HG03060 (cell line): ENCODE results near the gene GTF2E1.
A peak's percentile ranks its signal among the peaks of the same experiment; 100 is the strongest.
"Not testable (repeated sequence)": the region's sequence is repeated elsewhere in the genome, so short reads cannot be mapped to it uniquely, and the experiment has no call there.

Source experiments
- ATAC-seq: cut with Tn5 transposase; IDR thresholded peaks from one replicate; pipeline ENCODE4 v1.9.1; 2021; ENCODE audit warnings: low read depth, moderate number of reproducible peaks; ENCODE audit not compliant: unreplicated experiment

Gene GTF2E1

DNA sequence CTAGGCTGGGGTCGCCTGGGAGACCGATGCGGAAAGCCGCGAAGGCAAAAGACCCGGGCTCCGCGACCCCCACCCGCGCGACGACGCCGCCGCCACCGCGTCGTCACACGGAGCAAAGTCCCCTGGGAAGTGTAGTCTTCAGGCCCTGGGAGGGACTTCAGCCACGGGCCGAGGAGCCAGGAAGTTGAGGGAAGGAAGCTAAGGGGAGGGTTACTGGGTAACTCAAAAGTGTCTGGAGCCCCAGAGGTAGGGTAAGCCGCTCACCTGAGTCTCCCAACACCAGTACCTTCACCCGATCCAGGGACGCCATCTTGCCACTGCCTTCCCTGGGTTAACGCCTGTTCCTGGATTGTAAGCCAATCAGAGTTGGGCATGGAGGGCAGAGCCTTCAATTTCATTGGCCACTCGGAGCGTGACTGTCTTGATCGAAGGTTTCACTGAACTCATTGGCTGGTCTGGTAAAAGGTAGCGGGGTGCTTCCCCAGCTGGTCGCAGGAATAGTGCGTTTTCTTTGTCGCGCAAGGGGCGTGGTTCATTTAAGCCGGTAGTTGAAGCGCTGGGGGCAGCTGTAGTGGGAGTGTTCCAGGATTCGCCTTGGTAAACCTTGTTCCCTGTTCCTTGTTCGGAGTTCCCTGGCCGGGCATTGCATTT lies at the start of gene GTF2E1, which contains the start of gene RABL3:
Gene GTF2E1, plus strand, starts transcription at position 547 of the 651 bp plus-strand sequence. CDS start 7,809 bp downstream, outside the sequence.
Gene RABL3, minus strand, starts transcription at position 319 of the 651 bp plus-strand sequence. Its CDS starts 9 bp downstream, at position 310.
- ATAC-seq = peak; percentile 99

DNA sequence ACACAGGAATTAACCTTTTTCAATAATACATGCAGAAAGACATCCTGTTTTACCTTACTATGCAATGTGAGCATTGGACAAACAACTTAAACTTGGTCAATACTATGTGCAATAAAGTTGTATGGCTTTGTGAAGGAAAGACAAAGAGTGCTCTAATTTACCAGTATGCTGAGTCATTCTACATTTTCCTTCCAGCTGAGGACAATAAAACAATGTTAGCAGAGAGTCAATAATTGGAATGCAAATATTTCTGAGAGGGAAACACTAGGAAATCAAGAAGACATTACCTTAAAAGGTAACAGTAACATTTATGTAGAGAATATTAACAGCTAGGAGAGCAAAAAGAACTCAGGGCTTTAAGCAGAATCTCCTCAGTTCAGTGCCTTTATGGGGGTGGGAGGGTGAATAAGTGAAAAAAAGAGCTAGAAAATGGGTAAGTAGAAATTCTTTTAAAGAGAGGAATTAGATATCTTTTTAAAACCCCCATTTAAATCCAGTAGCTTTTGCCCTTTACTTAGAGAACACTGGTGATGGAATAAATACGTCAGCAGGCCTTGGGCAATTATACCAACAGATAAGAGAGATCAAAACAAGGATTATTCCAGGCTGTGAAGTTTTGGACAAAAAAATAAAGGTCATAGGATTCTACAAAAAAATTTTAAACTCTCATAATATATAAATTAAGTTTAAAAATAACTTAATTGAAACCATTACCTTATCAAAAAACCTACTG lies 48.9 kb upstream of the GTF2E1 start:
- no peak for ATAC-seq

DNA sequence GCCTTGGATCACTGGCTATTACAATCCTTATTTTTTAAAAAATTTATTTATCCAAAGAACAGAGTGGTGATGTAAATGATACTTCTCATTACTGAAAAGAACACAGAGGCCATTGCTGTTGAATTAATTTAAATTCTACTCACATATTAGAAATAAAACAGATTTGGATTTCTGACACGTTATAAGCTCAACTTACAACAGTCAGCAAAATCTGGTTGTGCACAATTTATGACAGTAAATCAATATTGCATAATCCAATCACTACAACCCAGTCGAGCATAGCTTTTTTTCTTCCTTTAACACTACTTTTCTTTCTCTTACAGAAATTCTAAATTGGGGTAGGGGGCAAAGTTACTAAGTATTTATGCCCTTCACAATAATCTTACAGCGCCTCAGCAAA lies 43.2 kb upstream of the GTF2E1 start:
- no peak for ATAC-seq

DNA sequence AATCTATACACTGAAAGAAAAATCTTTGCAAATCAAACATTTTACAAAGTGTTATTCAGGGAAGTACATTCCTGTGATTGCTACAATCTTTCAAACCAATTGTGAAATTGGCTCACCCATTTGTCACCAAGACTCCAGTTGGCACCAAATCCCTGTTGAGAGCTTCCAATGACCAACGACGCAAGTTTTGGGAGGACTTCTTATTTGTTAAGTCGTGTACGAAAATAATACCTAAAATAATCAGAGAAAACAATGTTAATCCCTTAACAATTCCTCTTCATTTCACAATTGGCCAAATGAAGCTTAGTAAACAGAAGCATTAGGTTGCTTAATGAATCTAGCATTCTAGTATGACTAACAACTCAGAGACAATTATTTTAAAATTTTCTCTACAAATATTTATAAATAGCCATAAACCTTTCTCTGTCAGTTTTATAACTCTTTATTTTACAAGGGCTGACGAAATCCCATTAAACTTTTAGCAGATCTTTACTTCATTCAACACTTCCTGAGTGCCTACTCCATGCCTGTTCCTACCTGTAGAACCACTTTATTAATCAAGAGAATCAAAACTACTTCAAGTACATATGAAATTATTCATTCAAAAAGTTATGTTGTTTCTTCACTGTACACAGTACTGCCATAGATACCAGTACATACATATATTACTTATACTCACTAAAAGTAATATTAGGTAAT lies 36.5 kb upstream of the GTF2E1 start:
- no peak for ATAC-seq

DNA sequence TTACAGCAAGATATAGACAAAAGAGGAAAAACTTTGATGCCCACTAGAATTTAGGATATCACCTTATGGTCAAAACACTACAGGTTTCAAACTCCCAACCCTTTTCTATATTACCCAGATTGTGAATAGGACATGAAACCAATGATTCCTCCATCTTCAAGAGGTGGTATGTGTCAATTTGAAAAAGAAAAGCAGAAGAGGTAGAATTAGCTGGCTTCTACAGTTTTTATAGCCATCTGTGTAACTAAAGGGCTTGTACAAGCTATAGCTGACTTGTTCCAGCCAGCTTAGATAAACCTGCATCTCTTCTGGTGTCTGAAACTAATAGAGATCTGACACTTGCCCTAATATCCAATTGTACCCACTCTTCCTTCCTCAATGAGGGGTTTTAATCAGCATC lies 35.6 kb upstream of the GTF2E1 start:
- no peak for ATAC-seq

DNA sequence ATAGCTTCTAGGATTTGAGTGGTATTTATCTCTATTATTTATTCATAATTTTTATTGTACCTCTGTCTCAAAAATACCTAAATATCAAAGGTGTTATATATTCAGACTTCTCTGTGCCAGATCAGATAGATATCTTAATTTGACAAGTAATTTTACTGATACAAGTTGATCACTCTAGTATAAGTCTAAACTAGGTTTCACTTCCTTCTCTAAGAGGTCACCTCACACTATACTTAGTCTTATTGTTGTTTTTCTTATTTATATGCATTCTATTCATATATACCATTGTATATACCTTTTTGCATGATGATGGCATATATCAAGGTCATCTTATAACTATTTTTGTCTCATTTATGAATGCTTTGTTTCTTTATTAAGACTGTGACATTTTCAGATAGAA lies 34.1 kb upstream of the GTF2E1 start:
- peak; percentile 62 for ATAC-seq

DNA sequence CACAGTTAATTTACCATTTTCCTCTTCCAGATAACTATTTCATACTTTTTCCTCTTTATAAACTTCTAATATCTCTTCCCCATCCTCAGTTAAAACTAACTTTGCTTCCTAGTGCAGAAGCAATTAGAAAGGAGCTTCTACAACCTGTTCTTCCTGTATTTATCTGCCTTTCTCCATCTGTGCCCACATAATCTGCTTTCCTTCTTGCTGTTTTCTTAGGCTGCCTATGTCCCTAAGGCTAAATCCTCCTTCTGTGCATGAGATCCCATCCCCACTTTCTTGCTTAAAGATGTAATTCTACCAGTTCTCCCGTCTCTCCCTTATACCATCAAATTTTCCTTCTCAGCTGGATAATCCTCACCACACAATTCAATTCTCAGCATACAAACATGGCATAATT lies 32.2 kb upstream of the GTF2E1 start:
- ATAC-seq = no peak

DNA sequence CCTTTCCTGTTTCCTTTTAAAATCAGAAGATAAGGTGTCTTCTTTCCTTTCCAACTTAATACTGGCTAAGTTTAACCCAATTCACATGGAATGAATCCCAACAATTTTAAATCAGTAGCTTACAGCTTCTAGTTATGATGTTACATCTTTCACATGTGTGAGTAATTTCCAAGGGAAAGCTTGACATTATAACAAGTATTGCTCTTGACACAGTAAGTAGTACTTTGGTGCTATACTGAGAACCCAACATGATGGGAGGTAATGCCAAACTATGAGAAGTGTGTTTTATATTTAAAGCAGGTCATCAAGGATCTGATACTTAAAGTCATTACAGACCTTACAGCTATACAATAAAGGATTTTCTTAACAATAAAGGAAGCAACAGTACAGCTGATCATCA lies 29.3 kb upstream of the GTF2E1 start:
- no peak for ATAC-seq

DNA sequence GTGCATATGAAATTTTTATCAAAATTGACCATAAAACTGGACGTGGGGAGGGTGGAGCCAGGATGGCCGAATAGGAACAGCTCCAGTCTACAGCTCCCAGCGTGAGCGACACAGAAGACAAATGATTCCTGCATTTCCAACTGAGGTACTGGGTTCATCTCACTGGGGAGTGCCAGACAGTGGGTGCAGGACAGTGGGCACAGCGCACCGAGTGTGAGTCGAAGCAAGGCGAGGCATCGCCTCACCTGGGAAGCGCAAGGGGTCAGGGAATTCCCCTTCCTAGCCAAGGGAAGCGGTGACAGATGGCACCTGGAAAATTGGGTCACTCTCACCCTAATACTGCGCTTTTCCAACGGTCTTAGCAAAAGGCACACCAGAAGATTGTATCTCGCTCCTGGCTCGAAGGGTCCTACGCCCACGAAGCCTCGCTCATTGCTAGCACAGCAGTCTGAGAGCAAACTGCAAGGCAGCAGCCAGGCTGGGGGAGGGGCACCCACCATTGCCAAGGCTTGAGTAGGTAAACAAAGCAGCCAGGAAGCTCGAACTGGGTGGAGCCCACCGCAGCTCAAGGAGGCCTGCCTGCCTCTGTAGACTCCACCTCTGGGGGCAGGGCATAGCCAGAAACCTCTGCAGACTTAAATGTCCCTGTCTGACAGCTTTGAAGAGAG lies 23.2 kb upstream of the GTF2E1 start:
- ATAC-seq = not testable (repeated sequence)

DNA sequence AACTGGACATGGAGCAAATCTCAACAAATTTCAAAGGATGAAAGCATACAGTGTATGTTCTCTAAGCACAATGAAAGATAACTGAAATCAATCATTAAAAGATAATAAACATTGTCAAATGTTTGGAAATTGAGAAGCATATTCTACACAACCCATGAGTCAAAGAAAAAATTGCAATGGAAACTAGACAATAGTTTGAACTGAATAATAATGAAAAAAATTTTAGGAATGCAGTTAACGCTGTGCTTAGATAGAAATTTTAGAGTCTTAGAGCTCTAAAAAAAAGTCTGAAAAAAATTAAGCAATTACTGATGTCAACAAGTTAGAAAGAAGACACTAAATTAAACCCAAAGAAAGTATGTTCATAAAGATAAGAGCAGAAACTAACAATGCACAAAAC lies 15.8 kb upstream of the GTF2E1 start:
- ATAC-seq = no peak

DNA sequence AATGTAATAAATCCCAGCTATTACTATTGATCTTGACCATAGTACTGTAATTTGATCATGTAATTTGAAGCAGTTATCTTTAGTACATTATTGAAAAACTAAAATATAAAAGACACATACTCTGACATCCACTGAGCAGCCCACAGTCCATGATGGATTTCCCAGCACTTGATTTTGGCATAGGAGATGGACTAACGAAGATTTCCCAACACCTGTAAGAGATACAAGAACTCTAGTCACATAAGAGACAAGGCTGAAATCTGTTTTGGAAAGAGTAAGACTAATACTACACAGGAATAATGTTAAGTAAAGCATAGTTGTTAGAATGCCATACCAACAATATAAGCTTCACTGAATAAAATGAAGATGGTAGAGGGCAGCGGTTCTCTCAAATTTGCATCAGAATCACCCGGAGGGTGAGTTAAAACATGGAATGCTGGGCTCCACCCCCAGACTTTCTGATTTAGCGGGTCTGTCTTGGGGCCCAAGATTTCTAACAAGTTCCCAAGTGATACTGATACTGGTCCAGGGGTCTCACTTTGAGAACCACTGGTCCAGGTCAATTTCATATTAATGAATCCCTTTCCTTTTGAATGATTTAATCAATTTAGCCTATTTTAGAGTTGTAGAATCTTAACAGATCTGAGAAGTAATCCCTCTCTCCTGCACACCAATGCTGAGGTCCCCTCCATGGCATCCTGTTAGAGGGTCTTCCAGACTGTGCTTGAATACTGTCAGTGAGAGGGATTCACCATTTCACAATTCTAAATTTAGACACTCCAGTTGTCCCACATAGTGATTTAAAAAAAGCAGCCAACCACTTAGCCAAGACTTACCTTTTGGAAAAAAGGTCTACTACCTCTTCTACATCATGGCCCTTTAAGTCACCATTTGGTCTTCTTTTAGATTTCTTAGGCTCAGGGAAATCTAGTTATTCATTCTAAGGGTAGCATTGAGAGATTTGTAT lies 11.7 kb upstream of the GTF2E1 start:
- ATAC-seq = no peak

DNA sequence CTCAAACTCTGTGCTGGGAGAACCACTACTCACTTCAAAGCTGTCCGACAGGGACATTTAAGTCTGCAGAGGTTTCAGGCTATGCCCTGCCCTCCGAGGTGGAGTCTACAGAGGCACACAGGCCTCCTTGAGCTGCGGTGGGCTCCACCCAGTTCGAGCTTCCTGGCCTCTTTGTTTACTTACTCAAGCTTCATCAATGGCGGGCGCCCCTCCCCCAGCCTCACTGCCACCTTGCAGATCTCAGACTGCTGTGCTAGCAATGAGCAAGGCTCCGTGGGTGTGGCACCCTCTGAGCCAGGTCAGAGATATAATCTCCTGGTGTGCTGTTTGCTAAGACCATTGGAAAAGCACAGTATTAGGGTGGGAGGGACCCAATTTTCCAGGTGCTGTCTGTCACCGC lies 4.5 kb upstream of the GTF2E1 start:
- ATAC-seq = not testable (repeated sequence)

DNA sequence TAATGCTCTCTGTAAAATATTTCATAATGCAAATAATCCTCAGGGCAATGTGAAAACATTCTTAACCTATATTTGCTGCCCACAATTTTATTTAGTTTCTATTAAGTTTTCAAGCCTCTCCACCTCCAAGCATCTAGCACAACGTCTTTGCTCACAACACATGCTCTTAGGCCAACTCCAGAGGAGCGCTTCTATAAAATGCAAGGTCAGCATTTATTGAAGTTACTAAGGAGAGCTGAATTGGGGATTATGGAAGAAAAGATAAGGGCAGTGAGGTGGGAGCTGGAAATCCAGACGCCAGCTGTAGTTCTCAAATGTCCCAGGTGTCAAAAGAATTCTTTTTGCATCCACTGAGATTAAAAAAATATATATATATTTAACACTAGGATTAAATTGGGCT lies 1.2 kb upstream of the GTF2E1 start:
- no peak for ATAC-seq

DNA sequence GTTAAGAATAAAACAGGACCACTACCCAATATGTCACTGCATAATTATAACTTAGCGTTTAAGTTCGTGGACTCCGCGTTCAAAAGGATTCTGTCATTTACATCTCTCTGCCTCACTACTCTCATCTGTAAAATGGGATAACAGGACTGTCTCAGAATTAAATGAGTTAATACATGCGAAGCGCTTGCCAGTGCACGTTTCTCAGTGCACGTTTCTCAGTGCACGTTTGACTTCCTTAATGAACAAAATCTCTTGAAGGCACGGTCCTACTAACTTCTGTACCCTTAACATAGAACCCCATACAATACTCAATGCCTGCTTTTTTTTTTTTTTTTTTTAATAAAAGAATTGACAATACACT lies 727 bp upstream of the GTF2E1 start:
- peak; percentile 3 for ATAC-seq

DNA sequence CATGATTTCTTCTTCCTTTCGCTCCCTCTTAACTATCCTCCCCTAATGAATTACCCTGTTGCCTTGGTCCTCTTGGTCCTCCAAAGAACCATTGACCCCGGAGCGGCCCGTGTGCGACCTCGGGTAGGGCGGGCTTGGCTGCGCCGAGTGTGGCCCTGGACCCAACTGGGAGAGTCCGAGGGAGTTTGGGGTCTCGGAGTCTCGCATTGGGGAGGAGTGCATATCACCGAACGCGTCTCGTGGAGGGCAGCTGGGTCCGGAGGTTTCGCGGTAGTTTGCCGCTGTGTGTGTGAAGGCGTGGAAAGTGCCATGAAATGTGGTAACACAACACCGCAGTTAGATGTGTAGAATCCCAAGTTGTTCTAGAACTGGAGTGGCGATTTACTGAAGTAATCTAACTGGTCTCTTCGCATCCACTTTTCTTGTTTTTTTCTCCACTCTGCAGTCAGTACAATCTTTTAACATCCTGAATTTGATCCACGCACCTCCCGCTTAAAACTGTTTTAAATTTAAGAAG lies 363 bp downstream of the GTF2E1 start:
- peak; percentile 4 for ATAC-seq

DNA sequence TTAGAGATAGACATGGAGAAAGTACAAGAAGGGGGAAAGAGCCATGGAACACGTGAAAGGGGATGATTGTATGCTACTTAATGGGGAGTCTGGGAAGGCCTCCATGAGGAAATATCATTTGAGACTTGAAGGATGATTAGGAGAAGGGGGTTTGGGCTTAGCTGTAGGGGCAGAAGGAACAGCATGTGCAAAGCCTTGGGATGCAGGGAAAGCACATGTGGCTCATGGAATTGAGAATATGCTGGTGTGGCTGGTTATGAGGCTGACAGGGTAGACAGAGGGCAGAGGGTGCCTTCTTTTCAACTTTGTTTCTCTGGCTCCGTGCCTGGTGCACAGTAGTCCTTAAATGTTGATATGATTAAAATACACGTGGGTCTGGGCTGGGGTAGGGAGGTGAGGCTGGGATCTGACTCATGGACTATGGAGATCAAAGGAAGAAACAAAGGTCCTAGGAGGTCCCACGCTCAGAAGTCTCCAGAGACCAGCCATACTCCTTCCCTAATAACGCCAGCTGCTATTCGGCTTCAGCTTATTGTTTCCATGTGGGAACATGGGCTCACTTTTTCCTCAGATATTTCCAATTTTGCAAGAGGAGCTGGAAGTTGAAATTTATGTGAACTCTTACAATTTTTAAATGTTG lies 1.1 kb downstream of the GTF2E1 start:
- ATAC-seq = no peak

DNA sequence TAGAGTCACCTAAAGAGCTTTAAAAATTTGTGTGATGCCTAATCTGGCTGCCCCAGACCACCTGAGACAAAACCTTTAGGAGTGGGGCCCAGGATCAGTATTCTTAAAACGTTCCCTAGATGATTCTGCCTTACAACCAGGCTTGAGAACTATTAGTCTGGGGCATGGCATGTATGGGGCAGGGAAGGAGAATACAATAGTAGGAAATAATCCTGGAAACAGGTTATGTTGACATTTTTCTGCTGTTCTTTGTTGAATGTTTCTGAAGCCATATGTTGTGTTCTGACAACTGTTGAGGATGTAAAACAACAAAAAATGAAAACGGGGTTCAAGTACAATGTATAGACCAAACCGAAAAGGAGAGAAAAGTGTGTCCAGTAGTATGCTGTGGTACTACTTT lies 2.9 kb downstream of the GTF2E1 start:
- ATAC-seq = no peak

DNA sequence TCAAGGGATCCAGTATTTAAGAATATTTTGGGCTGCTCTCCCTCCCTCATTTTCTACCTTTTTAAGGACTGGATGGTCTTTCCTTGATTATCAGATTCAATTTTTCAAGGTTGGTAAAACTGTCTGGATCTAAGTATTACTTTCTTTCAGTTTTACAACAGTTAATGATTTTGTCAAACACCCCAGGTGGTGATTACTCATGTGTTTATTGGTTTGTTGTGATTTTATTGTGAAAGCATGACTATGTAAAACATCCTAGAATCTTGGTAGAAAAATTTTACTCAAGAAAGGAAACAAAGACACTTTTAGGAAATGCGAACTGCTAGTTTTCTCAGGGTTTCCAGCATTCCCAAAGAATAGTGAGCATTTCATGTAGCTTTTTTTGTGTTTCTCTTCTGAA lies 7.3 kb downstream of the GTF2E1 start:
- no peak for ATAC-seq

DNA sequence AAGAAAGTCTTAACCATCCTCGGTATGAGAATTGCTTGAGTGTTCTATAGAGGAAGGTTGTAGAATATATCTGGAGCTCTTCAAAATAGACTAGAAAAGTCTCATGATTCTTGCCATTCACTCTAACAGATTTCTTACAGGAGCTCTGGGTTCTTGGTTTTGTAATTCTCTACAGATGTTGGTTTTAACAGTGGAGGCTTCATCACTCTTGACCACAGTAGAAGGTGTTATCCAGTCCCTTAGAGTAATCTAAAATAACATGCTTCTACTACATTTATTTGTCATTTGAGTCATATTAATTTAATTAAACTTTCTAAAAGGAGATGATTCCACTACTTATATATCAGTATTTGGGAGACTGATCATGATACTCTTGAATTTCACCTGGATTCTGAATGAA lies 9.7 kb downstream of the GTF2E1 start:
- ATAC-seq = no peak
